Colonic mucosa (tissue), 4 donors: ENCODE data around the gene C2CD4A. TPM values are rescaled to one million over a fixed set of nuclear protein-coding genes. Genes with fewer than 3 reads are reported as not detected.
A peak's percentile ranks its signal among the peaks of the same experiment; 100 is the strongest.

Source experiments
- DNase-seq: peaks from one replicate; pipeline ENCODE4 v3.0.0-alpha.2; 2020
- H3K27ac ChIP-seq: fragments of 200-600 bp; one replicate; pipeline ENCODE4 v1.8.0; 2021
- H3K27me3 ChIP-seq: fragments of 200-600 bp; one replicate; pipeline ENCODE4 v1.8.0; 2021
- H3K36me3 ChIP-seq: fragments of 200-600 bp; one replicate; pipeline ENCODE4 v1.8.0; 2021
- H3K4me1 ChIP-seq: fragments of 200-600 bp; one replicate; pipeline ENCODE4 v1.8.0; 2021; ENCODE audit warnings: mild to moderate bottlenecking
- H3K4me3 ChIP-seq: fragments of 200-600 bp; one replicate; pipeline ENCODE4 v1.8.0; 2021
- H3K9ac ChIP-seq, 2 donors: one replicate each; pipeline ENCODE4 v1.7.0; 2013; ENCODE audit warnings: control low read depth in 2 of 2, low read depth in 2 of 2, low read length in 2 of 2
- H3K9me3 ChIP-seq: fragments of 200-600 bp; one replicate; pipeline ENCODE4 v1.8.0; 2021
- CTCF ChIP-seq: fragments of 200-600 bp; IDR thresholded peaks from one replicate; pipeline ENCODE4 v1.8.0; 2022; ENCODE audit warnings: antibody characterized with exemption, mild to moderate bottlenecking
- intact Hi-C: fragments of 100-400 bp; cut with DNase I; formaldehyde crosslinking; loops from one replicate; pipeline ENCODE4 v1.14.1; 2022
- total RNA-seq, 2 donors: library from RNA; stranded (reverse); fragmentation: NEBNext Ultra II Directional in 1 of 2; extraction: Animal tissue kit (Norgen Biotek cat#: 25700) in 1 of 2; gene quantifications; one replicate each; pipeline ENCODE4 v1.2.1, GENCODE V29; 2021
- donor health status: healthy.
- donor health status: DM: no; HTN: no; CAD: no.
- donor health status: DM: no; HTN: no; CAD: no.

Gene C2CD4A
- total RNA-seq, 2 donors from 2014 or later, result 2.4 to 3.7 TPM

GRCh38 chr15:62112081-62112480 is 45.3 kb downstream of the C2CD4A start:
- no peak overlapping the region for H3K27ac ChIP-seq
- no peak for DNase-seq

GRCh38 chr15:62112616-62113593 is 46.1 kb downstream of the C2CD4A start:
- peaks cover under 1% of the 10 kb centered on the region for H3K4me1 ChIP-seq
- no peak overlapping the region for H3K27ac ChIP-seq
- H3K9me3 ChIP-seq, result no peaks in the 10 kb centered on the region
- no peaks in the 10 kb centered on the region for H3K36me3 ChIP-seq
- no peak overlapping the region for H3K9ac ChIP-seq
- DNase-seq, result no peak
- intact Hi-C loops, result no loop called here
- H3K4me3 ChIP-seq, result no peak overlapping the region
- no peaks in the 10 kb centered on the region for H3K27me3 ChIP-seq
- TF ChIP-seq CTCF, result no peak

More at GRCh38 chr15:62112081-62112480, 45.3 kb downstream of the C2CD4A start:
- TF ChIP-seq CTCF, result no peak
- Histone ChIP-seq H3K9ac (no peak overlapping the region), H3K9me3 (no peaks in the 10 kb centered on the region), H3K4me3 (no peak overlapping the region), H3K36me3 (no peaks in the 10 kb centered on the region), H3K27me3 (no peaks in the 10 kb centered on the region), H3K4me1 (peaks cover 4% of the 10 kb centered on the region)
- intact Hi-C loops, result no loop called here

- no peaks in the 10 kb centered on the region for H3K27me3 ChIP-seq
- peaks cover 6% of the 10 kb centered on the region for H3K4me1 ChIP-seq
- peak overlapping the region; percentile 34 for H3K27ac ChIP-seq
- no peak for TF ChIP-seq CTCF
- intact Hi-C loops, result no loop called here
- H3K36me3 ChIP-seq, result no peaks in the 10 kb centered on the region
- no peak for DNase-seq
- no peaks in the 10 kb centered on the region for H3K9me3 ChIP-seq
- no peak overlapping the region for H3K4me3 ChIP-seq
- H3K9ac ChIP-seq, result no peak overlapping the region
Measured at GRCh38 chr15:62115847-62116246, 49.1 kb downstream of the C2CD4A start.

- no peak for TF ChIP-seq CTCF
- intact Hi-C loops, result no loop called here
- Histone ChIP-seq H3K27ac (peak overlapping the region; percentile 88), H3K36me3 (no peaks in the 10 kb centered on the region), H3K9me3 (no peaks in the 10 kb centered on the region), H3K4me3 (no peak overlapping the region), H3K9ac (peak overlapping the region; percentile 4 to 46), H3K27me3 (no peaks in the 10 kb centered on the region), H3K4me1 (peaks cover 10% of the 10 kb centered on the region)
- DNase-seq, result no peak
Measured at GRCh38 chr15:62118520-62119226, 51.9 kb downstream of the C2CD4A start.

GRCh38 chr15:62119227-62119864 is 52.6 kb downstream of the C2CD4A start:
- Histone ChIP-seq H3K36me3 (no peaks in the 10 kb centered on the region), H3K27me3 (no peaks in the 10 kb centered on the region), H3K4me3 (no peak overlapping the region), H3K4me1 (peaks cover 10% of the 10 kb centered on the region), H3K9me3 (no peaks in the 10 kb centered on the region), H3K27ac (peak overlapping the region; percentile 88), H3K9ac (peak overlapping the region; percentile 4 to 46)
- intact Hi-C loops, result no loop called here
- DNase-seq, result no peak
- TF ChIP-seq CTCF, result no peak
